ENCODE results near the gene EEA1. TPM values are rescaled to one million over a fixed set of nuclear protein-coding genes. Genes with fewer than 3 reads are reported as not detected.
"Not testable (repeated sequence)": the region's sequence is repeated elsewhere in the genome, so short reads cannot be mapped to it uniquely, and the experiment has no call there.

The EEA1 gene
- total RNA-seq, result 10.9 and 11.0 TPM in 2 replicates

DNA sequence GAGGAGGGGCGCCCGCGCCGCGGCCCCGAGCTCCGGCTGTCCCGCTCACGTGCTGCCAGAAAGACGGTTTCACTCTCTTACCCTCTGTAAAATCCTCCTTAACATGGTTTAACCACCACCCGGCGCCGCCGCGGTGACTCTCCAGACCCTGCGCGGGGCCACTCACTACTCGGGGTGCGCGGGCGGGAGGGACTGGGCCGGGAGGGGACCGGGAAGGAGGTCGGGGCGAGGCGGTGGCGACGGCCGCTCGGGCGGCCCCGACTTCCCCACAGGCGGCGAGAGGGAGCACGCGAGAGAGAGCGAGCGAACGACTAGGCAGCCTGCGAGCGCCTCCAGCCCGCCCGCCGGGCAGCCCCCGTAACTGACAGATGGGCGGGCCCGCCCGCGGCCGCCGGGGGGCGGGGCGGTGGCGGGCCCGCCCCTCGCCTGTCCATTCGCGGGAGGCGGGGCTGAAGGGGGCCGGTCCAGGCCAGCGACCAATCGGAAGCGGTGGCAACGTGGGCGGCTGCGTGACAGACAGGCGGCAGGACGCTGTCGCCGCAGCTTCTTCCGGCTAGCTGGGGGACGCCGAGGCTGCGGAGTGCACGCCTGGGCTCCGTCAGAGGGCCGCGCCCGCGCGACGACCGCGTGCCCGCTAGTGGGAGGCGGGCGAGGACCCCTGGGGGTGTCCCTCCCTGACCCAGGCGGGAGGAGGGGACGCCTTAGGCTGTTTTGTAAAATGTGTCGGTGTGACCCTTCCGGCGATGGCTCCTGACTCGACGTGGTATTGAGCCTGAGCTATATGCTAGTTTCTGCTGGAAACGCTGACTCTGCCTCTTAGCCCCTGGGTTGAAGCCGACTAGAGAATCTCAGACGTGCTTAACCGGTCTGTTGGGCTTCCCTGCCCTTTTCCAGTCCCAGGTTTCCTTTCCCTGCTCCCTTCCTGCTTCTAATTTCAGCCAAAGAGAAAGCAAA lies at the start of gene EEA1:
EEA1 (minus strand) TSS at position 334 of the 954 bp plus-strand sequence; CDS start at position 105, 229 bp downstream.
- DNase-seq (ENCODE audit: low read depth in 2 of 2), result peak; percentile 91 to 97

DNA sequence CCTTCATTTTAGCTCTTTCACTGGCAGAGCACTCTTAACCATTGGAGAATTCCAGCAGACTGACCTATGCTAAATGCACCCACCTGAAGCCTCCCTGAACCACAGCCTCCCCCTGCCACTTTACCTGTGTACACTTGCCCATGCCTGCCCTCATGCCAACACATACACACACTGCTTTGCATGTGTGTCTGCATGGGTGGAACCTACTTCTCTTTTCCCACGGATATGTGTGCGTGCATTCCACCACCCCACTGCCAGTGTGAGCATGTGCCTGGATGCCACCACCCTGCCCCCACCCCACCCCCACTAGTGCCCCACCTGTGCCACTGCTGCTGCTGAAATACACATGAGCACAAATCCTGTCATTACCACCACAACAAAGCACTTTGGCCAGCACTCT lies 49.5 kb upstream of the EEA1 start:
- DNase-seq (ENCODE audit: low read depth in 2 of 2), result no peak

DNA sequence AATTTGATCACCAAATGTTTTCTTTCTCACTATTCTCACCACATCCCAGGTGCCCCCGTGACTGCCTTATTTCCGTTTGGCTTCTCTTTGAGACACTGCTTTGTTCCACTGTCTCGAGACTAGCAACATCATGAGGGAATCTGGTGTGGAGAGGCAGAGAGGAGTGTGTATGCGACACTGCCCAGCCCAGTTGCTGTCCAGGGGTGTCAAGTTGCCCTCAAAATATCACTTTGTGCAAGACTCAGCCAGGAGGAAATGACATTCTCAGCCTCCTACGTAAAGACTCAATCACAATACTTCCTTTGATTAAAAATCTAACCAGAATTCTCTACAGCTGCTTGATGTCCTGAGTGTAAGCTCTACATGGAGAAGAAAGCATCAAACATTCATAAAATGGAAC lies 48.2 kb upstream of the EEA1 start:
- DNase-seq (ENCODE audit: low read depth in 2 of 2), result no peak

DNA sequence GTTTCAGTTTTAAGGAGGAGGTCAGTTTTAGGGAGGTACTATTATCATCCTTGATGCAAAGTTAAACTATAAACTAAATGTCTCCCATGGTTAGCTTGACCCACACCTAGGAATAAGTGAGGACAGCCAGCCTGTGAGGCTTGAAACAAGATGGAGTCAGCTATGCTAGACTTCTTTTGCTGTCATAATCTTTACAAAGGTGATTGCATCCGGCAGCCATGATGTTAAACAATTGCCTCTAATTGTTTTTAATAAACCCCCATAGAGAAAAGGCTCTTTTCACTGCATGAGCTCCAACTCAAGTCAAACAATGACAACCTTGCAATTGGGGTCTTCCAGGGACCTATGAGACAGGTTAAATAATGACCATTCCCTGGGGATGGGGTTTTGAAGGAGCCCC lies 45.7 kb upstream of the EEA1 start:
- DNase-seq (ENCODE audit: low read depth in 2 of 2), result no peak

DNA sequence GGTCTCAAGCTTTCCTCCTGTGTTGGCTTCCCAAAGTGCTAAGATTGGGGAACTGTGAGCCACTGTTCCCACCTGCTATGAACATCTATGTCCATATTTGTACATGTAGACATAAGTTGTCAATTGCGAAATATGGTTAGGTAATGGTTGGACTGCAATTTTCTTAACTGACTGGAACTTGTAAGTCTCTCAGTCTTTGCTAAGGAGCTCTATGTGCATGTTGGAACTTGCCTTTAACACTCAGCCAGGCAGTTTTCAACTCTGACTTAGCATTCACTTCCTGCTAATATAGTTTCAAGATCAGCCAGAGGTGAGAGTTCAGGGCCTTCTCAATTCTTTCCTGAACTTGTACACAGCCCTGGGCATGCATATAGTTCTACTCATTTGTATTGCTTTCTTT lies 44.5 kb upstream of the EEA1 start:
- DNase-seq (ENCODE audit: low read depth in 2 of 2), result no peak

DNA sequence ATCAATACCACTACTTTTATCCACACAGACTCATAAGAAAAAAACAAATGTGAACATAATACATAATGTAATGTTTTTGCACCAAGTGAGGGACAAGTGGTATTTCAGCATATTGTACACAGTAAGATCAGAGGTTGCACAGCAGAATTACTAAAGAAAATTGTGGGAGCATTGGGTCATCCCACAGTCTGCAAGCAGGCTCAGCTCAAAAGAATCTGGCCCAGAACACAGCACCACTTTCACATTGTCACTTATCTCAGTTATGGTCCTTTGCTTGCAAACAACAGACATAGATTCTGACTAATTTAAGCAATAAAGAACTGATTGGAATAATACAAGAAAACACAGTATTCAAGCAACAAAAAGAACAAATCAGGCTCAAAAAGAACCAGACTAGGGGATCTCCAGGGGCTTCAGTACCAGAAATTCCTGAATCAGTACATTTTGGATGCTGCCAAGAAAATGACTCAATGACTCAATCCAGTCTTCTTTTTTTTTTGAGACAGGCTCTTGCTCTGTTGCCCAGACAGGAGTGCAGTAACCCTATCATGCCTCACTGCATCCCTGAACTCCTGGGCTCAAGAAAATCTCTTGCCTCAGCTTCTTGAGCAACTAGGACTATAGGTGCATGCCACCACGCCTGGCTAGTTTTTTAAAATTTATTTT lies 42.9 kb upstream of the EEA1 start:
- DNase-seq (ENCODE audit: low read depth in 2 of 2), result peak in 1 of 2 donors; percentile 39

DNA sequence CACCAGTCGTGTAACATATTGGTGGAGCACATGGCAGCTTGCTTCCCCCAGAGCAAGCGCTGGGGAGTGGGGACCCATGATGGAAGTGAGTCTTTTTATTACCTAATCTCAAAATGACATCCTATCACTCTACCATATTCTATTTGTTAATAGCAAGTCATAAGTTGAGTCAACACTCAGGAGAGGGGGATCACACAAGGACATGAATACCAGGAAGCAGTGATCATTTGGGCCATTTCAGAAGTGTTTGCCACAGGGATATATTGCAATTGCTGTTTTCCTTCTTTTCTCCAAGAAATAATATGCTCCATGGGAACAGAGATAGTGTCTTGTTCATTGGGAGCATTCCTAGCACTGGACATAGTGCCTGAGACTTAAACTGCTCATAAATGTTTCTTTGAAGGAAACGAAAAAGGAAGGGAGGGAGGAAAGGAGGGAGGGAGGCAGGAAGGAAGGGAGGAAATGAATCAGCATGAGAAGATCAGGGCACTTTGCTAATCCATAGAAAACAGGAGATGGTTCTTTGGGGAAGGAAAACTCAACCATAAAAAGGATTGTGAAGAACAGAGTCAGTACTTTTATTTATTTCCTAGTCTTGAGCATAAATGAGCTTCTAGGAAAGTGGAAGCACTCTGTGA lies 39.2 kb upstream of the EEA1 start:
- DNase-seq (ENCODE audit: low read depth in 2 of 2), result peak in 1 of 2 donors; percentile 44

DNA sequence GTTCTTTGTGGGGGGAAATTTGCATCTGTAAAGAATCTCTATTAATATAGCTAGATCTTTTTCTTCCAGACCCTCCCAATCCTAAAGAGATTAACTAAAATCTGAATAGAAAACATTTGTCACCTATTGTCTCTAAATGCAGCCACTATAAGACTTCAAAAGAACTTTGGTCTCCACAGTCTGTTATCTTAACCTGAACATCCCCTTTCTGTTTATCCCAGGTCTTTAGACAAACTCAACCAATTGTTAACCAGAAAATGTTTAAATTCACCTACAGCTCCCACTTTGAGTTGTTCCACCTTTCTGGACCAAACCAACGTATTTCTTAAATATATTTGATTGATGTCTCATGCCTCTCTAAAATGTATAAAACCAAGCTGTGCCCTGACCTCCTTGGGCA lies 35.3 kb upstream of the EEA1 start:
- DNase-seq (ENCODE audit: low read depth in 2 of 2), result not testable (repeated sequence)

DNA sequence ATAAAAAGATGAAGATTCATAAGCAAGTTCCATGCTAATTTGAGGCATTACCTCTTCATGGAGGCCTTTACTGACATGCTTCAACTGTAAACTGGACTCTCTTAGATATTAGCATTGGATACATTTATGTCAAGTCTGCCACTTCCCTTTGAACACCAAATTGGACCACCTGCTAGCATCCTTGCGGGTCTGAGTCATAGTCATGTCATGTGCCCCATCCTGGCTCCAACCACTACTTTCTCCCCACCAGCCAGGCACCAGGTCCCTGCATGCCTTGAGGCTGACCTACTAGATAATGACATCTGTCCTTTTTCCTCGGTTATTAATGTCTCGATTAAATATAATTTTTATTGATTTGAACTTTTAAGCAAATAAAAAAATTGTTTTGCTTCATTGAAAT lies 32.9 kb upstream of the EEA1 start:
- DNase-seq (ENCODE audit: low read depth in 2 of 2), result no peak

DNA sequence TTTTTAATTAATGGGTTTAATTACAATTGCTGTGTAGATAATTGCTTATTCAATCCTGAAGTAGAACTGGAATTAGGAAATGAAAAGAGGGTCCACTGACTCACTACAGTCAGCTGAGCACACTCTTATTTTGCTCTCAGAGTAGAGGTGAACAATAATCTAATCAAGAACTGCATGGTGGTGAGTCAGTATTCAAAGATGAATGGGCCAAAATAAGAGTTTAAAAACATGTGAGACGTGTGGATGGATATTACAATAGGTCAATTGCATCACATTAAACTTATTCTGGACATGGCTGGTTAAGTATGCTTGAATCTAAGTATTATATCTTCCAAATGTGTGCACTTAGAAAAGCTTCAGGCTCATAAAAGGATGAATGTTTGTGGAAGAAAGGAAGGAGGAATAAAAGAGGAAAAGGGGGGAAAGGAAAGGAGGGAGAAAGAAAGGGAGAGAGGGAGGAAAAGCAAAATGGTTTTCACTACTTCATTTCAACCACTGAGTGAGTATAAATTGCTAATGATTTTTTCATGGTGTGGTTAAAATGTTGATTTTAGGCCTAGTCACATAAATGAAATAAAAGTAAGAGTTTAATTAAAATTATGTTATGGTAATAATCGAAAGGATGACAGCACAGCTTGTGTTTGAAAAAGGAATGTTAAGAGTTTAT lies 27.0 kb upstream of the EEA1 start:
- DNase-seq (ENCODE audit: low read depth in 2 of 2), result peak in 1 of 2 donors; percentile 78

DNA sequence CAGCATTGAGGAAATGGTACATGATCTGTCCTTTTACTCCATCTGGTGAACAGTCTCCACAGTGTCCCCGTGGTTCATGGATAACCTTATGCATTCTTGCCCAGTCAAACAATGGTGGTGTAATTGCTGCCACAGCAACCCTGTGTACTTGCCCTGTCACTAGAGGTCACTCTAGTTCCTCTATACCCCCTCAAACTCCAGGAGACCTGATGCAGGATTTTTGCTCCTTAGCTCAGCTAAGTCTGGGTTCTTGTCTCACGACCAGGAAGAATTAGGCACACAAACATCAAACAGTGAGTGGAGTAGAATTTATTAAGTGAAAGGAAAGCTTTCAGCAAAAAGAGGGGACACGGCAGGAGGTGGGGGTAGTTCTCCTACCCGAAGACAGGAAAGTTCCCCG lies 24.7 kb upstream of the EEA1 start:
- no peak for DNase-seq (ENCODE audit: low read depth in 2 of 2)

DNA sequence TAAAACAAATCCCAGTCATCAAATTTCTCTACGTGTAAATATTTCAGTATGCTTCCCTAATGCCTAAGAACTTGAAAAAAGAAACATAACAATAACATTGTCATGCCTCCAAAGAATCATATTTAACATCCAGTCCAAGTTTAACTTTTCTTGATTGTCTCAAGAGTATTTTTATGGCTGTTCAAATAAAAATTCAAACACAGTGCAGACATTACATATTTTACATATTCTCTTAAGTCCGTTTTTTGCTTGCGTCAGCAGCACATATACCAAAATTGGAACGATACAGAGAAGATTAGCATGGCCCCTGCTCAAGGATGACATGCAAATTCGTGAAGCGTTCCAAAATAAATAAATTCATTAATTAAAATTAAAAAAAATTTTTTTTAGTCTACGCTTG lies 23.3 kb upstream of the EEA1 start:
- no peak for DNase-seq (ENCODE audit: low read depth in 2 of 2)

DNA sequence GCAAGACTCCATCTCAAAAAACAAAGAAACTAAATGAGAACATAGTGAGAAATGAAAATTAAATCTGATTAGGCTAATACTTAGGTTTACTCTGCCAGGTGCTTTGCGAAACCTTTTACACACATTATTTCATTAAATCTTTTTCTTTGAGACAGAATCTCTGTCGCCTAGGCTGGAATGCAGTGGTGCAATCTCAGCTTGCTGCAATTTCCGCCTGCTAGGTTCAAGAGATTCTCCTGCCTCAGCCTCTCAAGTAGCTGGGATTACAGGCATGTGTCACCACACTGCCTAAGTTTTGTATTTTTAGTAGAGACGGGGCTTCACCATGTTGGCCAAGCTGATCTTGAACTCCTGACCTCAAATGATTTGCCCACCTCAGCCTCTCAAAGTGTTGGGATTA lies 21.9 kb upstream of the EEA1 start:
- no peak for DNase-seq (ENCODE audit: low read depth in 2 of 2)

DNA sequence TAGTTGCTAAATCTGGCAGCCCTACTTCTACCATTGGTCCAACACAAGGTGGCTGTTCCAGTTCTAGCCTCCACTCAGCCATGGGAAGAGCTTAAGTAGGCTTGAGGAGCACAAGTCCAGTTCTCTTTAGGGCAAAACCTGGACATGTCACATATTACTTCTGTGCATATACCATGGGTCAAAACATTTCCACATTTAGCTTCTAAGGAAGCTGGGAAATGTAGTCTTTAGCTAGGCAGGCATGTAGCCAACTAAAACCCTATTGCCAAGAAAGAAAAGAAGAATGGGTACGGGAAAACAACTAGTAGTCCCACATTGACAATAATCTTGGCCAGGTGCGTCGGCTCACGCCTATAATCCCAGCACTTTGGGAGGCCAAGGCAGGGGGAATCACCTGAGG lies 20.9 kb upstream of the EEA1 start:
- no peak for DNase-seq (ENCODE audit: low read depth in 2 of 2)

DNA sequence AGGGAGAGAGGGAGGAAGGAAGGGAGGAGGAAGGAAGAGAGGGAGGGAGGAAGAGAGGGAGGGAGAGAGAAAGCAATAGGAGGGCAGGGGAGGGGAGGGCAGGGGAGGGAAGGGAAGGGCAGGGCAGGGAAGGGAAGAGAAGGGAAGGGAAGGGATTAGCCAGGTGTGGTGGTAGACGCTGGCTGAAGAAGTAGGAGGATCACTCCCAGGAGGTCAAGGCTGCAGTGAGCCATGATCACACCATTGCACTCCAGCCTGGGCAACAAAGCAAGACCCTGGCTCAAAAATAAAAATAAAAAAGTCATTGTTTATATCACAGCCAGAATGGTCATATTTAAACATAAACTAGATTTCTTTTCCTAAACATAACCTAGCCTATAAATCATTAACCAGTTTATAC lies 20.4 kb upstream of the EEA1 start:
- DNase-seq (ENCODE audit: low read depth in 2 of 2), result no peak

DNA sequence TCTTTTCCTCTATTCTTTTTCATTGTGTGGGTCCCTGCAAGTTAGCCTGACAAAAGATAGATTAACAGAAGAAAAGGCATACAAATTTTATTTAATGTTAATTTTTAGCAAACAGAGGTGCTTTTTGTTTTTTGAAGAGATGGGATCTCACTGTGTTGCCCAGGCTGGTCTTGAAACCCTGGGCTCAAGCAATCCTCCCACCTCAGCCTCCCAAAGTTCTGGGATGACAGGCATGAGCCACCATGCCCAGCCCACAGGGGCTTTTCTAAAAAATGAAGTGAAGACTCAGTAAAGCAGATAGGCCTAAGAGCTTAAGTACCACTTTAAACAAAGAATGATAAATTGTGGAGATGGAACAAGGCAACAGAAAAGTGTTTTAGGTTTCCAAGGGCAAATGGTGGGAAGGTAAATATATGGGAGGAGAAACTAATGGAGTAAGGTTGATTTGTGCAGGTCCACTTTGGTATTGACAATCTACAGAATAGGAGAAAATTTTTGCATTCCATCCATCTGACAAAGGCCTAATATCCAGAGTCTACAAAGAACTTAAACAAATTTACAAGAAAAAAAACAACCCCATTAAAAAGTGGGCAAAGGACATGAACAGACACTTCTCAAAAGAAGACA lies 18.6 kb upstream of the EEA1 start:
- DNase-seq (ENCODE audit: low read depth in 2 of 2), result no peak

DNA sequence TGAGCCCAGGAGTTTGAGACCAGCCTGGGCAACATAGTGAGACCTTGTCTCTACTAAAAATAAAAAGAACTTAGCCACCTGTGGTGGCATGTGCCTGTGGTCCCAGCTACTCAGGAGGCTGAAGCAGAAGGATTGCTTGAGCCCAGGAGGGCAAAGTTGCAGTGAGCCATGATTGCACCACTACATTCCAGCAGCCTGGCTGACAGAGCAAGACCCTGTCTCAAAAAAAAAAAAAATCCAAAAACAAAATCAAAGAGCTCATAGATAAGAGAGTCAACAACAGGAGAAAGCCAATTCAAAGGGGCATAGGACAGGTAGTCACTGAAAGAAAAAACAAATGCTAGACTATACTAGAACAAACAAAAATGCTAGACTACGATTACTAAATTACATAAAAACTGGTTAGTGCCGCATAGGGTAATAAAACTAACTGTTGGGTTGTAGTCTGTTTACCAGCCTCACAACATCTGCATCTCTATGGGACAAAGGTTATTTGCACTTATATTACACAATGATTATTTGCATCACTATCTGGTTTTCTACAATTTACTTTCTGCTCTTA lies 16.6 kb upstream of the EEA1 start:
- no peak for DNase-seq (ENCODE audit: low read depth in 2 of 2)

DNA sequence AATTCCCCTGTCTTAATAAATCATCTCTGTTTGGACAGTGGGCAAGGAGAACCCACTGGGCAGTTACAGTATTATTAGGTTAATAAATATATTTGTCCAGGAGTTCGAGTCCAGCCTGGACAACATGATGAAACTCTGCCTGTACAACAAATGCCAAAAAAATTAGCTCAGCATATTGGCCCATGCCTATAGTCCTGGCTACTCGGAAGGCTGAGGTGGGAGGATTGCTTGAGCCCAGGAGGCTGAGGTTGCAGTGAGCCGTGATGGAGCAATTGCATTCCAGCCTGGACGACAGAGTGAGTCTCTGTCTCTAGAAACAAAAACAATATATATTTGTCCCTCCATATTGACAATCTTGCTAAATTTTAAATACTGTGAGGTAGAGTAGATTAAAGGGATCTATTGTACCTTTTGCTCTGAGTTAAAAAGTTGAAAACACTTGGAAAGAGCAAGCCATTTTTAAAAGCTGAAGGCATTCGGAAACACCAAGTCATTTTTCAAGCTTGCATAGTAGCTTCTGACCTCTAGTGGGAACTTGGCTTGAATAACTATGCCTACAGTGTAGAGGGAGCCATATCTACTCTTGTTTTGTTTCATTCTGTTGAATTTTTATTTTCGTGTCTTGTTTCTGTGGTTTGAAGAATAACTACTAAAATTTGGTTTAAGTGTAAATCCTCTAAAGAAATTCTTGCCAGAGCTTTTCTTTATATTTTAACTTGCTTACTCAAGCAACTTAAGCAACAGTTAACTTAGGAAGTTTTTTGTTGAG lies 14.6 kb upstream of the EEA1 start:
- no peak for DNase-seq (ENCODE audit: low read depth in 2 of 2)

DNA sequence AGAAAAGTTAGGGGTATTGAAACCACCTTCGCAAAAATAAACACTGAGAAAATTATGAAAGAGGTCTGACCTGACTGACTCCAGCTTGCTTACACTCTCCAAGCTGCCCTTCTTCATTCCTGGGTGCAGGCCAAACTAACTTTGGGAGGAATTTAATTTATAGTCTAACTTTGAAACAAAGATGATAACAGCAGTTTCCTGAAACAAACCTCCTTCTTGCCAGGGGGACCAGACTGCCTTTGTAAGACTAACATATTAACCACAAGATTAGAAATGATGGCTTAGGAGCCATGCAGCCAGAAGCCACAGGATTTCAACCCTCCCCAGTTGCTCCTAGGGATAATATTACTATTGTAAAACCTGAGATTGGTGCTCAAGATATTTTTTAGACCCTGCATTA lies 13.8 kb upstream of the EEA1 start:
- no peak for DNase-seq (ENCODE audit: low read depth in 2 of 2)

DNA sequence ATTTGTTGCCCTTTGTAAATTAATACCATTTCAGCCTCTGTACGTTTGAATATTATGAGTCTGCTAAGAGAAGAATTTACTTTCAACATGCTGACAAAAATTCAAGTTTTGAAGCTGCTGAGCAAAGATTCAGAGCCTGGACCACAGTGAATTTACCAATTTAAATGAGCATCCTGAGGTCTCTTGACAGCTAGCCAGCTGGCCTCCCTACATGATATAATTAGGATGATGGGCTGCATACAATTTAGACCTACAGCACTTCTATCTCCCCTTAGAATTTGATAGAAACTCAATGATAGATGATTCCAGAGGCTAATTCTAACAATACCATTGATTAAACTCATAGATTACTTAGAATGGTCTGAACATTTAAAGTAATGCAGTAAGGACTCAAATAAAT lies 10.0 kb upstream of the EEA1 start:
- DNase-seq (ENCODE audit: low read depth in 2 of 2), result no peak
